Ascending aorta (tissue), 2 donors: Measurements from ENCODE around the gene GDAP1L1. TPM values are rescaled to one million over a fixed set of nuclear protein-coding genes. Genes with fewer than 3 reads are reported as not detected.

Experiments
- DNase-seq, 2 donors: peaks; one replicate each; pipeline ENCODE4 v3.0.0-alpha.2; 2019; ENCODE audit warnings: low spot score in 2 of 2
- H3K27ac ChIP-seq, 2 donors: fragments of 200-600 bp; sonication (generic); one replicate each; pipeline ENCODE4 v1.5.1; 2016 to 2017; ENCODE audit warnings: mild to moderate bottlenecking in 1 of 2
- H3K27me3 ChIP-seq: fragments of 200-600 bp; sonication (generic); one replicate; pipeline ENCODE4 v1.5.1; 2017
- H3K36me3 ChIP-seq, 2 donors: fragments of 200-600 bp; sonication (generic); one replicate each; pipeline ENCODE4 v1.5.1; 2016
- H3K4me1 ChIP-seq, 2 donors: fragments of 200-600 bp; sonication (generic); one replicate each; pipeline ENCODE4 v1.5.1; 2016 to 2017; ENCODE audit warnings: mild to moderate bottlenecking in 1 of 2
- H3K4me3 ChIP-seq, 2 donors: fragments of 200-600 bp; sonication (generic); one replicate each; pipeline ENCODE4 v1.5.1; 2016 to 2017; ENCODE audit warnings: mild to moderate bottlenecking in 1 of 2
- H3K9me3 ChIP-seq, 2 donors: fragments of 200-600 bp; sonication (generic); one replicate each; pipeline ENCODE4 v1.5.1; 2016
- intact Hi-C: fragments of 100-400 bp; cut with DNase I; formaldehyde crosslinking; loops from one replicate; pipeline ENCODE4 v1.15.1; 2023
- total RNA-seq: library from RNA; depleted of rRNA; stranded (reverse); fragments of >200 nt; gene quantifications from one replicate; pipeline ENCODE4 v1.1.0, GENCODE V29; 2016
- TF ChIP-seq, protein P1 (sequence below), 3 experiments: fragments of 200-600 bp in 2 of 3; fragments of 450-650 bp in 1 of 3; sonication (generic) in 2 of 3; IDR thresholded peaks; one replicate each; pipeline ENCODE4 v1.5.1; 2016 to 2019; ENCODE audit warnings: antibody characterized with exemption in 3 of 3, mild to moderate bottlenecking in 1 of 3, moderate library complexity in 1 of 3

Gene GDAP1L1
- total RNA-seq, 1 donor from 2014 or later: not detected

DNA sequence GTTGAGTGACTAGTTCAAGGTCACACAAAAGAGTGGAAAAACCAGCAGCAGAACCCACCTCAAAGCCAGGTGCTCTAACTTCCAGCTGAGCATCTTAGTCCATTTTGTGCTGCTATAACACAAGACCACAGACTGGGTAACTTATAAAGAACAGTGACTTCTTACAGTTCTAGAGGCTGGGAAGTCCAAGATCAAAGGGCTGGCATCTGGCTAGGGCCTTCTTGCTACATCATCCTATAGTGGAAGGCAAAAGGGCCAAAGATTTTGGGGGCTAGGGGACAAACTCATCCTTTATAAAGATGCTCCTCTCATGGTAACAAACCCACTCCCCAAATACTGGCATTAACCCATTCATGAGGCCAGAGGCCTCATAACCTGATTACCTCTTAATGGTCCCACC is 54.2 kb downstream of the GDAP1L1 start:
- TF ChIP-seq, protein P1, sequence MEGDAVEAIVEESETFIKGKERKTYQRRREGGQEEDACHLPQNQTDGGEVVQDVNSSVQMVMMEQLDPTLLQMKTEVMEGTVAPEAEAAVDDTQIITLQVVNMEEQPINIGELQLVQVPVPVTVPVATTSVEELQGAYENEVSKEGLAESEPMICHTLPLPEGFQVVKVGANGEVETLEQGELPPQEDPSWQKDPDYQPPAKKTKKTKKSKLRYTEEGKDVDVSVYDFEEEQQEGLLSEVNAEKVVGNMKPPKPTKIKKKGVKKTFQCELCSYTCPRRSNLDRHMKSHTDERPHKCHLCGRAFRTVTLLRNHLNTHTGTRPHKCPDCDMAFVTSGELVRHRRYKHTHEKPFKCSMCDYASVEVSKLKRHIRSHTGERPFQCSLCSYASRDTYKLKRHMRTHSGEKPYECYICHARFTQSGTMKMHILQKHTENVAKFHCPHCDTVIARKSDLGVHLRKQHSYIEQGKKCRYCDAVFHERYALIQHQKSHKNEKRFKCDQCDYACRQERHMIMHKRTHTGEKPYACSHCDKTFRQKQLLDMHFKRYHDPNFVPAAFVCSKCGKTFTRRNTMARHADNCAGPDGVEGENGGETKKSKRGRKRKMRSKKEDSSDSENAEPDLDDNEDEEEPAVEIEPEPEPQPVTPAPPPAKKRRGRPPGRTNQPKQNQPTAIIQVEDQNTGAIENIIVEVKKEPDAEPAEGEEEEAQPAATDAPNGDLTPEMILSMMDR (IDR thresholded peaks at IDR 0.05): no peak
- no peaks in the 10 kb centered on the region for H3K36me3 ChIP-seq
- no peaks in the 10 kb centered on the region for H3K9me3 ChIP-seq
- DNase-seq: no peak
- intact Hi-C loops: no loop called here
- no peaks in the 10 kb centered on the region for H3K27me3 ChIP-seq
- no peak overlapping the region for H3K4me3 ChIP-seq
- H3K27ac ChIP-seq: no peak overlapping the region
- H3K4me1 ChIP-seq: no peaks in the 10 kb centered on the region

DNA sequence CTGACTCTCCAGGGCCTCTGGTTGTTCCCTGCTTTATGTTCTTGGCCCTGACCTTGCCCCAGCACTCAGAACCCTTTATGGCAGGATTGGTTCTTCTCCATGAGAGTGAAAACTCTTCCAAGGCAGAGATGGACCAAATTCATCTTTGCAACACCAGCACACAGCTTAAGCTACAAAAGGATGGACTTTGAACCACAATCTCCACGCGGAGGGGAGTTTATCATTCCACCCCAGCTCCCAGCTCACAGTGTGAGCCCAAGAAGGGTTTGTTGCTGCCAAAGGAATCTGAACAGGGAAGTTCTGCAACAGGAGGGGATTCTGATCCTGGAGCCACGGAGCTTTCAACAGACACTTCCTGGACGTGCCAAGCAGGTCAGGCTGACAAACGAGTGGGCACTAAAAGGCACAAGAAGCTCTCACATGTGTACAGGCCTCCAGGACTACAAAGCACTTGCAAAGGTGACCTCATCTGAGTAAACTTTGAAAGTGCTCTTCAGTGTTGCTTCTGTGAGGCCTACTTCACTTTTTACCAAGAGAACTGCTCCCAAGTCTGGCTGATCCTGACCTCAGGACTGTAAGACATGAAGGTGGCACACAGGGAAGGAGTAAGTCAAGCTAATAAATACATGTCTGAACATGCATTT is 55.0 kb downstream of the GDAP1L1 start:
- Histone ChIP-seq H3K27ac (no peak overlapping the region), H3K27me3 (no peaks in the 10 kb centered on the region), H3K36me3 (peaks cover 0 to 5% of the 10 kb centered on the region in 2 donors), H3K4me1 (no peaks in the 10 kb centered on the region), H3K9me3 (no peaks in the 10 kb centered on the region), H3K4me3 (no peak overlapping the region)
- TF ChIP-seq, protein P1 (IDR thresholded peaks at IDR 0.05): no peak
- intact Hi-C loops: no loop called here
- DNase-seq: no peak

DNA sequence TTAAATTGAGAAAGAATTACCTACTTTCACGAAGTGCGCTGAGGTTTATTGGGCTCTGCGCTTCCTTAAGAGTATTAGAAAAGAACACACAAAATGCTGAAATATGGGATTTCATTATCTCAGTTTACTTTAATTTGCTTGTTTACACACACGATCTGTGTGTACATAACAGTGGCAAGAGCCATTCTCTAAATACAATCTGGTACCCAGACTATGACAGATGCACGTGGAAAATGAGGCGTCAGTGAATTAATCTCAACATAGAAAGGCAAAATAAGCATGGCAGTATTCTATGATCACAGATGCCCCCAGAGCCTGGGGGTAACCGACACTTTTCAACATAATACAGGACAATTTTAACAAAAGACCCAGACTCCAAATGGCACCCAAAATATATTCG is 55.6 kb downstream of the GDAP1L1 start:
- H3K36me3 ChIP-seq: peaks cover 0 to 5% of the 10 kb centered on the region in 2 donors
- no peaks in the 10 kb centered on the region for H3K9me3 ChIP-seq
- TF ChIP-seq, protein P1 (IDR thresholded peaks at IDR 0.05): no peak
- no peak for DNase-seq
- H3K27ac ChIP-seq: no peak overlapping the region
- intact Hi-C loops: no loop called here
- H3K4me3 ChIP-seq: no peak overlapping the region
- no peaks in the 10 kb centered on the region for H3K4me1 ChIP-seq
- H3K27me3 ChIP-seq: no peaks in the 10 kb centered on the region

DNA sequence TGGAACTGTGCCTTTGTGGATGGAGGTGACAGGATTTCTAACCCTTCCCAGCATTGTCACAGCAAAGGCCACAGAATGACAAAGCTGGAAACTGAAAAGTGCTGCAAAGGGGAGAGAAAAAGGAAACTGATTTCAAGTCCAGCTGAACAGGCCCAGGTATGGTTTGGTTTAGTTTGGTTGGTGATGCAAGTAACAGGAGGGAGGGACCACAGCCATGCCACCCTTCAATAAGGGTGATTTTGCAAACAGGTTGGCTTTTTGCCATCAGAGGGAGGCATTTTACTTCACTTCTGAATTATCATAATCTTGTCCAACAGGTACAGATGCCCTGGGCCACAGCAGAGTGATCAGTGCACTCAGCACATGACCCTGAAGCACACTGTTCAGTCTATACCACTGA is 57.3 kb downstream of the GDAP1L1 start:
- intact Hi-C loops: no loop called here
- TF ChIP-seq, protein P1 (IDR thresholded peaks at IDR 0.05): no peak
- Histone ChIP-seq H3K27ac (no peak overlapping the region), H3K9me3 (no peaks in the 10 kb centered on the region), H3K27me3 (no peaks in the 10 kb centered on the region), H3K36me3 (peaks cover 0 to 5% of the 10 kb centered on the region in 2 donors), H3K4me3 (no peak overlapping the region), H3K4me1 (no peaks in the 10 kb centered on the region)
- no peak for DNase-seq

DNA sequence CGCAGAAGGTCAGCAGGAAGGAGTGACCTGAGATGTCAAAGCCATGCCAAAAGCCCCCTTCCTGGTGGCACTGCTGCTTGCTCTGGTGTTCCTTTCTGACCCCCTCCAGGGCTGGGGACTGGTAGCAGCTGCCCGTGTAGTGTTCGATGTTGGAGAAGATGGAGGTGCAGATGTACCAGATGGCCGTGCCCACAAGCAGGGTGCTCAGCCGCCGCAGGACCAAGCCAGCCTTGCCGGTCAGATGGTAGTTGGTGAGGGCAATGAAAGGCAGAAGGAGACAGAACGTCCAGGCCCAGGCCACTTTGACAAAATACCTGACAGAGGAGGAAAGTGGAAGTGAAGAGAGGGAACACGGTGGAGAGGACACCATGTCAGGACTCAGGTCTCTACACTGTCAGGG is 59.8 kb downstream of the GDAP1L1 start:
- Histone ChIP-seq H3K9me3 (no peaks in the 10 kb centered on the region), H3K4me1 (peaks cover 4 to 9% of the 10 kb centered on the region in 2 donors), H3K36me3 (peaks cover 0 to 5% of the 10 kb centered on the region in 2 donors), H3K27ac (no peak overlapping the region), H3K27me3 (no peaks in the 10 kb centered on the region), H3K4me3 (no peak overlapping the region)
- DNase-seq: no peak
- TF ChIP-seq, protein P1 (IDR thresholded peaks at IDR 0.05): no peak
- intact Hi-C loops: no loop called here
